ENCODE results near the gene MRPL48. TPM values are rescaled to one million over a fixed set of nuclear protein-coding genes. Genes with fewer than 3 reads are reported as not detected.
"Not testable (repeated sequence)": the region's sequence is repeated elsewhere in the genome, so short reads cannot be mapped to it uniquely, and the experiment has no call there.

MRPL48 gene
- total and polyA plus RNA-seq, 5 experiments from 2014 or later, result 26.6 to 85.2 (median 73.9) TPM

DNA sequence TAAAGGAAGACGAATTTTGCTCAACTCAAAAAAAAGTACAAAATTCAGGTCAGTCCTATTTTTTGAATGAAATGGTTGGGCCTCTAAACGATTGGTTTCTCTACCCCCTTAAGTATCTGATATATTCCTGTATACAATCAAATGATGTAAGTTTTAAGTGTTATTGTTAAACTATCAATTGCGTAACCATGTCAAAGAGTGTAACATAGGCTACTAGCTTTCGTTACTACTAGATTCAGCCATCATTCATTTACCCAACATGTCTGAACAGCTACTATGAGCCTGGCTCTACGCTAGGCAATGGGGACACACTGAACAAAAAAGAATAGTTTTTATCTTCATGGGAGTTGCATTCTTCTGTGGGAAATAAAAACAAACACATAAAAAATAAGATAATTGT, 30.1 kb upstream of the MRPL48 start:
- Mint-ChIP-seq H3K4me3 (no peak overlapping the region), H3K27ac (no peak overlapping the region), H3K9me3 (no peaks in the 10 kb centered on the region), H3K27me3 (no peaks in the 10 kb centered on the region), H3K36me3 (peaks cover 0 to 15% (median 0%) of the 10 kb centered on the region in 3 donors), H3K4me1 (peaks cover 17 to 54% (median 48%) of the 10 kb centered on the region in 4 donors)
- DNase-seq (no peak), ATAC-seq (no peak)
- POLR2A ChIA-PET, result no interaction called here

- H3K4me1 Mint-ChIP-seq, result peaks cover 17 to 50% (median 45%) of the 10 kb centered on the region in 4 donors
- H3K36me3 Mint-ChIP-seq, result peaks cover 0 to 15% (median 0%) of the 10 kb centered on the region in 3 donors
- H3K9me3 Mint-ChIP-seq, result no peaks in the 10 kb centered on the region
- peak overlapping the region in 4 of 10 donors; percentile 26 to 81 (median 66) for H3K27ac Mint-ChIP-seq
- ATAC-seq, result no peak
- POLR2A ChIA-PET, result interaction anchor here (0.9 kb wide), 1 partner anchor 29 kb away, joined by 4 read pairs; the partner anchor contains the start of gene MRPL48
- DNase-seq, result no peak
- H3K27me3 Mint-ChIP-seq, result no peaks in the 10 kb centered on the region
- H3K4me3 Mint-ChIP-seq, result peak overlapping the region in 9 of 10 donors; percentile 47 to 96 (median 93)
These were observed 29.2 kb upstream of the MRPL48 start for GRCh38 chr11:73758451-73758850.

DNA sequence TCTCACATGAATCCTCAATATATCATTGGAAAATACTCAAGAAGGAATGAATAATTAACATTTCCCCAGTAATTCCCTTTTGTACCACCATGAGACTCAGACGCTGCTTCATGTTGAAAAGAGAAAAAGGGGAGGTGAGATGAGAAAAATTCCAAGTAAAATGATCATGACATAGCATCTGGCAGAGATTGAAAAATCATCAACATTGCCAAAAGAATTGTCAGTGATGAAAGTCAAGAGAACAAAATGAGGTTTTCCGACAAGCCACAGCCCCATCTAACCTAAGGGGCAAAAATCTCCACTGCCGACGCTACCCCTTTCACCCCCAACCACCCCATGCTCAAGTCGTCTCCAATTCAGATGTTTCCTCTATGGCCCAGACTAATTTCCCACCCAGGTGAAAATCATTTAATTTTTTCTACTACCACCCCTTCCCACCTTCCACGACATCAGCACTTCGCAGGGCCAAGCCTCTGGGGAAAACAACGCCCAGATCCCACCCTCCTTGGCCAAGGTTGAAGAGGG, 28.0 kb upstream of the MRPL48 start:
- peak overlapping the region; percentile 89 to 96 (median 94) for H3K4me3 Mint-ChIP-seq
- H3K27me3 Mint-ChIP-seq, result no peaks in the 10 kb centered on the region
- H3K36me3 Mint-ChIP-seq, result peaks cover 0 to 8% (median 0%) of the 10 kb centered on the region in 3 donors
- peaks cover 13 to 41% (median 37%) of the 10 kb centered on the region in 4 donors for H3K4me1 Mint-ChIP-seq
- POLR2A ChIA-PET, result interaction anchor here (2.2 to 5.7 kb wide), 2 partner anchors 19 to 28 kb away, joined by 23 to 134 read pairs; partner anchors contain the start of gene MRPL48
- H3K9me3 Mint-ChIP-seq, result no peaks in the 10 kb centered on the region
- H3K27ac Mint-ChIP-seq, result peak overlapping the region; percentile 76 to 93 (median 90)
- ATAC-seq (no peak), DNase-seq (peak in 2 of 10 donors; percentile 8 to 12)

GRCh38 chr11:73760135-73760678, 27.5 kb upstream of the MRPL48 start:
- ATAC-seq, result peak in 1 of 2 donors; percentile 0
- Mint-ChIP-seq H3K9me3 (no peaks in the 10 kb centered on the region), H3K27ac (peak overlapping the region; percentile 84 to 96 (median 91)), H3K4me3 (peak overlapping the region; percentile 89 to 96 (median 94)), H3K4me1 (peaks cover 13 to 41% (median 37%) of the 10 kb centered on the region in 4 donors), H3K27me3 (no peaks in the 10 kb centered on the region), H3K36me3 (peaks cover 0 to 8% (median 0%) of the 10 kb centered on the region in 3 donors)
- POLR2A ChIA-PET, result interaction anchor here (0.7 to 5.7 kb wide), 11 partner anchors 18 to 733 kb away, joined by 3 to 134 read pairs (median 5); partner anchors contain the start of genes FAM168A, FCHSD2, LIPT2 and MRPL48
- peak in 3 of 10 donors; percentile 1 to 13 (median 5) for DNase-seq

DNA sequence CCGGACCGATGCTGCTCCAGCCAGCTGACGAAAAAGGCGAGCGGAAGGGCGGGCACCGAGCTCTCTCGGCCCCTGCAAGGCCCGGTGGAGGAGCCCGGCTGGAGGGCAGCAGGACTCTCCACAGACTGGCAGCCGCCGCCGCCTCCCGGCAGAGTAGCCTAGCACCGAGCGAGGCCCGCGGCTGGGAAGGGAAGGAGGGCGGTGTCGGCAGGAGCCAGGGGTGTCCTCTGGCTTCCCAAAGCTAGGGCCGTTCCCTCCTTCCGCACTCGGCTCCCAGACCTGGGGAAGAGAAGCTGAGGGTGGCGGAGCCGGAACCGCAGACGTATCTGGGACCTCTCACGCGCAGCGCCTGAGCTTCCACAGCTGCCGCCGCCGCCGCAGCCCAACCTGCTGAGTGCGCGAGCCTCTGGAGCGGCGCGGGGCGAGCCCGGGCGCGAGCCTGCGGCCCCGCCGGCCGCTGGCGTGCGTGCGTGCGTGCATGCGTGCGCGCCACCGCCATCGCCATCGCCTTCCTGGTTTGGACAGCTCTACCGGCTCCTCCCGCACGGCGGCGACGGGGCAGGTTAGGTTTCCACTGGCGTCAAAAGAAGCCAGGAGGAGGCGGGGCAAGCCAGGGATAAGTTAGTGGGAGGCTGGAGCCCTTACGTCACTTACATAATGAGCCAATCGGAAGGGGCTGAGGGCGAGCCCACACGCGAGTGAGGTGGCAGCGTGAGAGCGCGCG, 26.8 kb upstream of the MRPL48 start, which contains the start of gene RAB6A:
Gene RAB6A, minus strand, starts transcription at position 396 of the 724 bp plus-strand sequence. CDS start 439 bp downstream, outside the sequence.
- Mint-ChIP-seq H3K36me3 (peaks cover 0 to 4% (median 0%) of the 10 kb centered on the region in 3 donors), H3K27me3 (no peaks in the 10 kb centered on the region), H3K4me3 (peak within 1 kb of the TSS; percentile 89 to 96 (median 94)), H3K9me3 (no peaks in the 10 kb centered on the region), H3K4me1 (peaks cover 12 to 37% (median 35%) of the 10 kb centered on the region in 4 donors), H3K27ac (peak within 1 kb of the TSS; percentile 90 to 98 (median 94))
- POLR2A ChIA-PET, result interaction anchor here (0.7 to 5.7 kb wide), 12 partner anchors 8 to 733 kb away, joined by 3 to 134 read pairs (median 4); partner anchors contain the start of genes FAM168A, FCHSD2, LIPT2 and MRPL48
- DNase-seq, result peak; percentile 96 to 100 (median 99)
- ATAC-seq, result peak; percentile 88 to 91

DNA sequence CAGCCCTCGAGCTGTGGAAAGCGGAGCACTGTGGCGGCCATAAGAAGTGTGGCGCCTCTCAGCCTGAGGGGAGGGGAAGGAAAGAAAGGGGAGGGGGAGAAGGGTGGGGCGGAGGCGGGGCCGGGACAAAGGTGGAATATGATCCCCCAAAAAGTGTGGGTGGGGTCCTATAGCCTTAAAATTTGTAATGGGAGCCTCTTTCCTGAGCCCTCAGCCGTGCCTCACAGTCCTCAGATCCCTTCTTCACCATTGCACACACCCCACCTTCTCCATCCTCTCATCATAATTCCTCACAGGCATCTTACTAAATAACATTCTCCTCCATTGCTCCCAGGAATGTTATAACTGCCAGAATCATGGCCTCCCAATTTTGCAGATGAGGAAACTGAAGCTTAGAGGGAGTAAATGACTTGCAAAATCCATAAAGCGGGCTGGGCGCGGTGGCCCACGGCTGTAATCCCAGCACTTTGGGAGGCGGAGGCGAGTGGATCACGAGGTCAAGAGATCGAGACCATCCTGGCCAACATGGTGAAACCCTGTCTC, 26.2 kb upstream of the MRPL48 start:
- Mint-ChIP-seq H3K4me3 (peak overlapping the region; percentile 78 to 96 (median 93)), H3K4me1 (peaks cover 12 to 34% (median 32%) of the 10 kb centered on the region in 4 donors), H3K27ac (peak overlapping the region; percentile 89 to 98 (median 94)), H3K36me3 (peaks cover 0 to 2% (median 0%) of the 10 kb centered on the region in 3 donors), H3K27me3 (peaks cover 0 to 5% (median 3%) of the 10 kb centered on the region in 5 donors), H3K9me3 (no peaks in the 10 kb centered on the region)
- no peak for DNase-seq
- POLR2A ChIA-PET, result interaction anchor here (0.8 to 5.7 kb wide), 10 partner anchors 9 to 732 kb away, joined by 3 to 134 read pairs (median 4); partner anchors contain the start of genes FAM168A, FCHSD2, LIPT2 and MRPL48
- peak; percentile 6 to 18 for ATAC-seq

- POLR2A ChIA-PET, result interaction anchor here (5.7 kb wide), 1 partner anchor 16 kb away, joined by 134 read pairs; no protein-coding TSS in a partner anchor
- no peaks in the 10 kb centered on the region for H3K9me3 Mint-ChIP-seq
- H3K36me3 Mint-ChIP-seq, result no peaks in the 10 kb centered on the region
- peaks cover 12 to 32% (median 27%) of the 10 kb centered on the region in 4 donors for H3K4me1 Mint-ChIP-seq
- H3K27ac Mint-ChIP-seq, result peak overlapping the region in 5 of 10 donors; percentile 8 to 66 (median 56)
- no peak for DNase-seq
- no peak for ATAC-seq
- peak overlapping the region in 3 of 10 donors; percentile 7 to 33 (median 26) for H3K4me3 Mint-ChIP-seq
- H3K27me3 Mint-ChIP-seq, result peaks cover 0 to 17% (median 7%) of the 10 kb centered on the region in 5 donors
These were observed 24.9 kb upstream of the MRPL48 start for GRCh38 chr11:73762732-73763131.

DNA sequence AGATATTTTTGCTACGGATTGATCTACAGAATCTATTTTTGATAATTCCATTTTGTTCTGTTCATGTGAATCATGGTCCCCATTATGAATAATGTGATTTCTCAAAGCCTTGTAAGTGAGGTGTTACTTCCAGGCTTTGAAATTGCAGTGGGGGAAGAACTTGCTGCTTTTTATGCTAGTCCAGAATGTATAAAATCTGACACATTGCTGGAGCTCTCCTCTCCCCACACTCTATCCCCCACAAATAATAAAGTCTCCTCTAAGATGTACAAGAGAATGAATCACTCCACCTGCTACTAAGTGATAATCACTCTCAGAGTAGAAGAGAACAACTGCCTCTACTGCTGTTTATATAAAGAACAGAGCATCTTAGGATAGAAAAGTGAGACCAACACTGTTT, 20.9 kb upstream of the MRPL48 start:
- no peaks in the 10 kb centered on the region for H3K9me3 Mint-ChIP-seq
- ATAC-seq (no peak), DNase-seq (no peak)
- POLR2A ChIA-PET, result interaction anchor here (0.6 to 0.9 kb wide), 3 partner anchors 10 to 58 kb away, joined by 3 to 4 read pairs (median 3); no protein-coding TSS in a partner anchor
- H3K27me3 Mint-ChIP-seq, result peaks cover 1 to 17% (median 8%) of the 10 kb centered on the region in 5 donors
- no peak overlapping the region for H3K27ac Mint-ChIP-seq
- H3K36me3 Mint-ChIP-seq, result no peaks in the 10 kb centered on the region
- H3K4me3 Mint-ChIP-seq, result no peak overlapping the region
- no peaks in the 10 kb centered on the region for H3K4me1 Mint-ChIP-seq

DNA sequence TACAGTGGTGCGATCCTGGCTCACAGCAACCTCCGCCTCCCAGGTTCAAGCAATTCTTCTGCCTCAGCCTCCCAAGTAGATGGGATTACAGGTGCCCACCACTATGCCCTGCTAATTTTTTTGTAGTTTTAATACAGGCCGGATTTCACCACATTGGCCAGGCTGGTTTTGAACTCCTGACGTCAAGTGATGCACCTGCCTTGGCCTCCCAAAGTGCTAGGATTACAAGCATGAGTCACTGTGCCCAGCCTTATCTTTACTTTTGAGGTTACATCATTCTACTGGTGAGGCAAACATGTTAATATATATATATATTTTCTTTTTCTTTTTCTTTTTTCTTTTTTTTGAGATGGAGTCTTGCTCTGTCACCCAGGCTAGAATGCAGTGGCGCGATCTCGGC, 16.9 kb upstream of the MRPL48 start:
- H3K9me3 Mint-ChIP-seq, H3K4me1 Mint-ChIP-seq, H3K4me3 Mint-ChIP-seq, H3K27ac Mint-ChIP-seq, DNase-seq, ATAC-seq, H3K36me3 Mint-ChIP-seq, POLR2A ChIA-PET: not testable (repeated sequence)
- H3K27me3 Mint-ChIP-seq, result peaks cover 1 to 17% (median 10%) of the 10 kb centered on the region in 5 donors

DNA sequence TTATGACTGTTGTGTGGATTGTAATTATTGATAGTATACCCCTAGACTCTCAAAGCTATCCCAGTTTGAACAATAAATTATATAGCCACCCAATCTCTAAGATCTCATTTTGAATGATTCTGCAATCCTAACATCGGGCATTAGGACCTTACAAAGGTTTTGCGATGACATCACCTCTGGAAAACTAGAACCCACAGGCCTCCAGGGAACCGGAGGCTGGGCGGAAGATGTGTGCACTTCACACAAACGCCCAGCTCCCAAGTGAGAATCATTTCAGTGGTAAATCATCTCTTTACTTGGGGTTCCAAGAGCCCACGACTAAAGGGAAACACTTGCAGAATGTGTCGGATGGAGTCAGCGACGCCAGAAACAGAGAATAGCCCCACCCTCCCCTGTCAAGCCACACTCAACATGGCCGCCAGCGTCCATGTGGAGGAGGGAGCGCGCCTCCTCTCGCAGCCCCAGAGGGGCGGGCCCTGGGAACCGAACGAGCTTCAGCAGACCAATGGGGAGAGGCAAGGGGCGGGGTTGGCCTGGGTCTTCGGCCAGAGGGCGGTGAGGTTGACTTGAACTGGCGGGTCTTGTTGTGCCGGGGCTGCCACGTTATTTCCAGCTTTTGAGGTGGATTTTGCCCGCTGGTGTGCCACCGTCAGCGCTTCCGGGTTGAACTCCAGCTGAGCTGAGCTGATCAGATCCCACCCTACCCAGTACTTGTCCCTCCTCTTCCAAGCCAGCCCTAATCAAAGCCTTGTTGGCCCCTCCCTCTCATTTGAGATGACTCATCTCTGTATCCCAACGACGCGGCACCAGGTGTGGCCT, 8.4 kb upstream of the MRPL48 start:
- Mint-ChIP-seq H3K4me3 (peak overlapping the region; percentile 89 to 96 (median 93)), H3K9me3 (no peaks in the 10 kb centered on the region), H3K27ac (peak overlapping the region; percentile 96 to 100 (median 99)), H3K27me3 (peaks cover 0 to 3% (median 0%) of the 10 kb centered on the region in 5 donors), H3K36me3 (no peaks in the 10 kb centered on the region), H3K4me1 (peaks cover 4 to 8% (median 6%) of the 10 kb centered on the region in 4 donors)
- ATAC-seq (peak; percentile 96 to 97), DNase-seq (peak; percentile 93 to 98 (median 96))
- POLR2A ChIA-PET, result interaction anchor here (0.6 to 4.9 kb wide), 17 partner anchors 9 to 714 kb away, joined by 3 to 134 read pairs (median 4); partner anchors contain the start of genes C2CD3, LIPT2, MRPL48 and PLEKHB1

- POLR2A ChIA-PET, result no interaction called here
- Mint-ChIP-seq H3K27ac (no peak overlapping the region), H3K9me3 (no peaks in the 10 kb centered on the region), H3K4me3 (peak overlapping the region in 1 of 10 donors; percentile 19), H3K4me1 (peaks cover 4 to 8% (median 6%) of the 10 kb centered on the region in 4 donors), H3K27me3 (peaks cover 0 to 3% (median 0%) of the 10 kb centered on the region in 5 donors), H3K36me3 (no peaks in the 10 kb centered on the region)
- DNase-seq (no peak), ATAC-seq (no peak)
These were observed 6.4 kb upstream of the MRPL48 start for GRCh38 chr11:73781303-73781702.

Data from naive thymus-derived CD8-positive, alpha-beta T cell (primary cell).